AG10803 (cell line): Measurements from ENCODE around the gene VRK3.

Experiments
- DNase-seq: peaks from one replicate; pipeline ENCODE4 v3.0.0; 2010; ENCODE audit warnings: low read depth
- H3K4me3 ChIP-seq: 2 replicates; pipeline ENCODE4 v1.5.1; 2011; ENCODE audit warnings: mild to moderate bottlenecking, low read length, control low read depth
- CTCF ChIP-seq: conservative IDR thresholded peaks from 2 replicates; pipeline ENCODE4 v1.5.1; 2011; ENCODE audit warnings: mild to moderate bottlenecking, low read length, control low read depth, inconsistent platforms

Gene VRK3

GRCh38 chr19:50008532-50008931 is 16.6 kb downstream of the VRK3 start:
- H3K4me3 ChIP-seq = no peak overlapping the region
- DNase-seq = no peak
- peak; percentile 12 for TF ChIP-seq CTCF

DNA sequence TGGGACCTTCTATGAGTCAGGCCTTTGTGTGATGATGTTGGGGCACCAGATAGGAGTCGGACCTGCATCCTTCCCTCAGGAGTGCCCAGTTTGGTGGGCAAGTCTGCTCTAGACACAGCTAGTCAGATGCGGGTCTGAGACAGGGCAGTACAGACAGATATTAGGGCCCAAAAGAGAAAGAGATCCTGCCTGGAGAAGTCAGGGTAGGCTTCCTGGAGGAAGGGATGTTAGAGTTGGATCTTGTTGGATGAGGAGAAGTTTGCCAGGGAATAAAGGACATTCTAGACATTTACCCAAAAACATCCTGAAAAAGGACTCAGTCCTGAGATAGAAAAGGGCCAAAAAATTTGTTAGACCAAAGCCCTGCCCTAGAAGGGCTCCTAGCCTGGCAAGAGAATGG is 17.2 kb downstream of the VRK3 start:
- no peak overlapping the region for H3K4me3 ChIP-seq
- DNase-seq = no peak

DNA sequence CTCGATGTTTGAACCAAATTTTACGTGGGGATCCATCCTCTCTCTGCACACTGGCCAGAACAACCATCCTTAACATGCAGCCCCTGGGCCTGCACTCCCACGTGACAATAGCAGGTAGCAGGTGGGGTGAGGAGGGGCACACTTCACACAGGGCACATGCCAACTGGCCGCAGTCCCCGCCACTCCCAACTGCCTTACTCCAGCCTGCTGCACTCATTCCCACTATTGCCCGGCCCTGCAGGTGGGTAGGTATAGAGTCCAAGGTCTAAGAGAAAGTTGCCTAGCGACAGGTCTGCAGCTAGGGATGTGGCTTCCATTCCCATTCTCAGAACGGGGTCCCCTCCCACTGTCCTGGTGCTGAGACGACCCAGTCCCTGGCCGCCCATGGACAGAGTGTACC is 18.0 kb downstream of the VRK3 start:
- TF ChIP-seq CTCF = no peak
- no peak for DNase-seq
- H3K4me3 ChIP-seq = no peak overlapping the region

More for the DNA sequence above, 17.2 kb downstream of the VRK3 start:
- no peak for TF ChIP-seq CTCF

- DNase-seq = no peak
- TF ChIP-seq CTCF = no peak
- H3K4me3 ChIP-seq = no peak overlapping the region
Observed at GRCh38 chr19:50005428-50005827, 19.7 kb downstream of the VRK3 start.

GRCh38 chr19:50003810-50004419 is 21.3 kb downstream of the VRK3 start:
- DNase-seq = peak; percentile 96
- TF ChIP-seq CTCF = no peak
- no peak overlapping the region; the same call in 1 of the 2 replicates for H3K4me3 ChIP-seq

DNA sequence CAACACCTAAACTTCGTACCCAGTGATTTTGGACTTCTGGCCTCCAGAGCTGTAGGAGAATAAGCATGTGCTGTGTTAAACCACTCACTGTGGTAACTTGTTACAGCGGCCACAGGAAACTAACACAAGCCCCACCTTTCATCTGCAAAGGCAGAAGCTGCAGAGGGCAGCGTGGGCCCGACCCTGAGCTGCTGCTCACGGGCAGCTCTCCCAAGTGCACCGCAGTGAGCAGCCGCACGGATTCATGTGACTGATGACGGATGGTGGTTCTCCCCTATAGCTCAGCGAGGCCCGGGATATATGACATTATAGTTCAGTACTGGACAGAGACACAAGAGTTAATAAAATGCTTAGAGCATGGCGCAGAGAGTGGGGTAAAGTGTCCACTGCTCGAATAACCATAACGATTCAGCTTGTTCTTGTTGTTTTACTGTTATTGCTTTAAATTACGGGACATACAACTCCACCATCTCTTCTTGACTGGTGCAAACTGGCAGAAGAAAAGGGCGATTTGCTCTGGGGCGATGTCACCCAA is 21.9 kb downstream of the VRK3 start:
- no peak overlapping the region for H3K4me3 ChIP-seq
- no peak for TF ChIP-seq CTCF
- no peak for DNase-seq

DNA sequence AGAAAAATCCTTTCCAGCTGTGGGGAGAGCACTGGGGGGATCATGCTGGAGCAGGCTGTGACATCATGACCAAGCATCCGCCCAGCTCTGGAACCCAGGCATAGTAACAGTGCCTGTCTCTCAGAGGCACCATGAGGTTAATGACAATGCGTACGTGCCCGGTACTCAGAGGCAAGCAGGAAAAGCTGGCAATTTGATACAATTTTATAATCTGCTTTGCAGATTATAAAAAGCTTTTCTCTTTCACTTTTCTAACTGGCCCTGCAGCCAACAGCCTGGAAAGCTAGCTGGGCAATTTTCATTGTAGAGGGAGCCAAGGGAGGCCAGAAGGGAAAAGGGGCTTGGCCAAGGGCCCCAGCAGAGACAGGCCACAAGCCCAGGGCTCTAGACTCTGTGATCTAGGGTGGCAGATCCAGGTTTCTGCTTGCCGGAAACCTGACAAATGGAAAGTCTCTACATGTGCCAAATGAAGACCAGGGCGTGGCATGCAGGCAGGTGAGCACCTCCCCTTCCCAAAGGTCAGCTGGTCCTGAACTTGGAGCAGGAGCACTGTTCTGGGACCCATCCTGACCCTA is 22.7 kb downstream of the VRK3 start:
- DNase-seq = no peak
- H3K4me3 ChIP-seq = no peak overlapping the region
- TF ChIP-seq CTCF = no peak
